Activated effector memory CD4-positive, alpha-beta T cell treated with Interleukin-2 at 50 U/mL for 16 hours (primary cell): ENCODE measurements around the gene PAX6.

Experiments
- DNase-seq: peaks from one replicate; pipeline ENCODE4 v3.0.0-alpha.2; 2020

PAX6 gene

DNA sequence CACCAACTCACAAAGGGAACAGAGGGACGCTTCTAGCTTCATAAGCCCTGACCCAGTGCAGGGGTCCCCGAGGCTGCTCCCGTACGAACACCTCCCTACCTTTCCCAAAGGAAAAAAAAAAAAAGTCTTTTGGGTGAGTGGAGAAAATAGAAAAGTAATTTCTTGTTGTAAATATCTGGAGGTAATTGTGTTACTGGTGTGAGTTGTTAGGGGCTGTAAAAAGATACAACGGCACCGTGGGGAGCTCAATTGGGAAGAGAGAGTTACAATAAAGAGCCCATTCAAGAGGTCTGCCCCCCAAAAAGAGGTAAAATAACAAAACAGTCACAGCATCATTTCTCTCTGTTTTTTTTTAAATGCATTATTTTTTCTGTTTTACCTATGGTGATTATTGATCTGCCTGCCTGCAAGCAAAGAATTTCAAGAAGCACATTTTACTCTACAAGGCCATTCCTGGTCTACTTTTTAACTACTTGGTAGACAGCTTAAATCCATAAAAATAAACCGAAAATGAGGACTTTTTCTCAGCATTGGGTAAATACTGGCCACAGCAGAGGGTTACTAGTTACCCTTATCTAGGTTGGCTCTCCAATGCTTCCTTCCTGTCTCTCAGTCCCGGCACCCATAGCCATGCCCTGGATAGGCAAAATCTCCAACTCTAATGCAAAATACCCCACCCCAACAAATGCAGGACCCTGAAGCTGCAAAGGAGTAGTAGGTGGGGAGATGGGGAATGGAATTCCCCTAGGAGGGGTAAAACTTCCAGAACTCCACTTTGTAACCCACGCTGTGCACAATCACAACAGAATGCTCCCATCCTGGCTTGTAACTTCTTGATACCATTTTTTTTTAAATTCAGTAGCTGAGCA, 3.1 kb downstream of the PAX6 start:
- no peak for DNase-seq

DNA sequence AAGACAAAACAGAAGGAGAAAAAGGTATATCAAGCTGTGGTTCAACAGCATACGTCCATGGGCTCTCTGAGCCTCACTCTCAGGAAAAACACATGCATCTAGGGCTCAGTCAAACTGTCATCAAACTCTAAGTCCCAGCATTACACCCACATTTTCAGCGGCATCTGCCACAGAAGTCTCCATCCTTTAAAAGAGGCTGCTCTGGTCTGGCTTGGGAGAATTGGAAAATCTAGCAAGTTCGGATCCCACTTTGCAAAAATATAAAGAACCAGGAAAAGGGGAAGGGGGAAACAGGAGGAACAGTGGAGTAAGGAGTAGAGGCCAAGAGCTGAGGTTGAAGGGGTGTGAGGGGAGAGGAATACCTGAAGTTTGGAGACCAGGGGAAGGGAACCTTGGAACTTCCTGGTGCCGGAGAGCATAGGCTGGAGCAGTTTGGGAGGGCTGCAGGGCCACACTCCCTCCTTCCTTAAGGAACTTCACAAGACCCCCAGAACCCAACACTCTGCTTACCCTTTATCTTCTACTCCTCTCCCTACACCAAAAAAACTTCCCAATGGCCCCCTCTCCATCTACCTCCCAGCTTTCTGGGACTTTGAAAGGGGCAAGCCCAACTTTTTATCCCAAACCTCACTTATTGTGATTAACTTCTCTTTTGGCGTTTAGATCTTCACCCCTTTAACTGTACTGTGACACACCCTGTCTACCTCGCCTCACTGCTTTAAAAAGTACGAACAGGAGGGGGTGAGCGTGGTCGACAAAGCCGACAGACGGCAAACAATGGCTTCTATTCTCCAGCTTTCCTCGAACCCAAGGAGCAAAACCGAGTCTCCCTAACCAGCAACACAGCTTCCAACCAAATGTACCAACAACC, 4.0 kb downstream of the PAX6 start:
- DNase-seq = no peak

DNA sequence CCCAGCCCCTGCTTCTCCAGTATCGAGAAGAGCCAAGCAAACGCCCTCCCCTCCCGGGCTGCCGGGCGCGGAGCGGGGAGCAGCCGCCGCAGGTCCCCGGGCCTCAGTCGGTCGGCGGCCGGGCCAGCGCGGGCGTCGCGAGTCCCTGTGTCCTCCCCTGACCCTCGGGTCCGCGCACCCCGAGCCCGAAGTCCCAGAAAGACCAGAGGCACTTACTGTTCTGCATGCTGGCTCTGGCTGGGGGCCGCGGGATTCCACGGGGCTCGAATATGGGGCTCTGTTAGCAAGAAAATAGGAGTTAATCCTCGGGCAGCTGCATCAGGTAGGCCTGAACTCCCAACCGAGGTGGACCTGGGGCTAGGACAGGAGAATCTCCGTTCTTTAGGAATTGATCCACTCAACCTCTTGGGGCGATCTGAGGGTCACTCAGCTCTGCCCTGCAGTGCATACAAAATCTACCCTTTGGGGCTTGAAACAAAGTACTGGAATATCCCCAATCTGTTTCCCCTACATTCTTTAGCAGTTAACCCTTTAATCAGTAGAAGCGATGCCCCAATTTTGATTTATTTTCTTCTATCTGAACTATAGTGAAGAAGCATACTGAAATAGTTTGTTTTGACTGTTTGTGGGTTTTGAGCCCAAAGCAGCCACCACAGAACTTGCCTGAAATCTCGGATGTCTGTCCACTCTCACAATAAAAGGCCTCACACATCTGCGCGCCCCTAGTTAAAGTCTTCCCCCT, 4.8 kb downstream of the PAX6 start:
- no peak for DNase-seq

DNA sequence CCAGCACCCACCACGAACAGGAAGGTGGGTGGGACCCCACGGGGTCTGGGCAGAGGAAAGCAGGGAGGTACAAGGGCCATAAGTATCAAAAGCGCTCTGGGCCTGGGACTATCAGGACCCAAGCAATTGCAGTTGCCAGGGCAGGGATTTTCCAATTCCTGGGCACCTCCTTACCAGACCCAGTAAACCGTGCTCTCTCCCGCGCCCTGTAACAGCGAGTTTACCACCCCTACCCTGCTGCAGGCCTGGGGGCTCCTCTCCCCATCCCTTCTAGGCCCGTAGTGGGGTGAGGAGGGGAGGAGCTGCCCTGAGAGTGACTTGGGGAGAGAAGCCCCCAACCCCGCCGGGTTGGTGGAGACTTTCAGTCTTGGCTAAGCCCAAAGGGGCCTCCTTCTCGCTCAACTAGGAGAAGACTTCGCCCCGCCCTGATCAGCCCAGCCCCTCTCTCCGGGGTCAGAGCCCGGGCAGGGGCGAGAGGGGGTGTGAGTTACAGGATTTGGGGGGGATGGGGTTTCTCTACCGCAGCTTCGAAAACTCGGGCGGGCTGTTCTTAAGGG, 5.4 kb downstream of the PAX6 start:
- DNase-seq = no peak

- no peak for DNase-seq
Observed at GRCh38 chr11:31805037-31805628, 6.0 kb downstream of the PAX6 start.

- DNase-seq = no peak
Observed at GRCh38 chr11:31804312-31805036, 6.6 kb downstream of the PAX6 start.

- DNase-seq = no peak
Observed at GRCh38 chr11:31803813-31804311, 7.3 kb downstream of the PAX6 start.

DNA sequence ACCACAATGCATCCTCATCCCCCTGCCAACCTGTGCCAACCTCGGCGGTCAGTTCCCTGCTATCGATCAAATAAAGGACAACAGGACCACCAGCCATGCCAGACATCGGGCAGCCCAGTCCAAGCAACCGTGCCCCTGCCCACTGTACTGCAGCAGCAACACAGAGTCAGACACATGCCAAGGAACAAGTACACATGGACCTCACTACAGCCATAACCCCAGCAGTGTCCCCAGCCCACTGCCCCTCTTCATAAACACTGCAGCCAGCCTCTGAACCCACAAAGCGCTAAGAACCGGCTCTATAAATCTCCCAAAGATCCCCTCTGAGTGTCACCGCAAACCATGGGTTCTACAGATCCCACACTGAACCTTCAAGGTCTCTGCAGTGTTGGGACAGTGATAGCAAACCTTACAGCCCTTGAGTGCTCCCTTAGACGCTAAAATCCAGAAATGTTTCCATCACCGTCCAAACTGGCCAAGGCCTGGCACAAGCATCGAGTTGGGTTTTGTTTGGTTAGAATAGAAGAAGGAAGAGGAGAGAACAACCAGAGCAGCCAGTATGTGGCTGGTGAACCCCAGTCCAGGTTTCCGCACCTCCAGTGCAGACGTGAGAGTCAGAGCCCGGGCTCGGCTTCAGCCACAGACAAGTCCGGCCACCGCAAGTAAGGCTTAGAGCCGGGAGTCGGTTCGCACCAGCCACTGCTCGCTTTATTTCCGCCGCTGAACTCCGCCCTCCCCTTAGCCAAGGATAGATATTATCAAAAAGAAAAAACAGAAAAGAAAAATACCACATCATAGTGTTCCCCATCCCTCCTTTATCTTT, 7.9 kb downstream of the PAX6 start:
- DNase-seq = no peak

- no peak for DNase-seq
Observed at GRCh38 chr11:31802609-31802989, 8.5 kb downstream of the PAX6 start.

- no peak for DNase-seq
Observed at GRCh38 chr11:31802000-31802551, 9.0 kb downstream of the PAX6 start.

DNA sequence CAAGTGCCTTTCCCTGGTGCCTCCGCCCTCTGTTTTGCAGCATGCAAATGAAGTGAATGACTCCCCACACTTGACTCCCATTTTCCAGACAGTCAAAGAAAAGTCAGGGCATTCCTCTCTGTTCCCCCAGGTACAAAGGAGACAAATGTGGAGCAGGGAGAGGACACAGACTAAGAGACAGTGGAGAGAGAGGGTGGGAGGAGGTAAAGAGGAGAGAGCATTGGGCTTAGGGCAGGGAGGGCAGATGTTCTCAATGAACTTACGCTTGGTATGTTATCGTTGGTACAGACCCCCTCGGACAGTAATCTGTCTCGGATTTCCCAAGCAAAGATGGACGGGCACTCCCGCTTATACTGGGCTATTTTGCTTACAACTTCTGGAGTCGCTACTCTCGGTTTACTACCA, 9.8 kb downstream of the PAX6 start:
- no peak for DNase-seq

DNA sequence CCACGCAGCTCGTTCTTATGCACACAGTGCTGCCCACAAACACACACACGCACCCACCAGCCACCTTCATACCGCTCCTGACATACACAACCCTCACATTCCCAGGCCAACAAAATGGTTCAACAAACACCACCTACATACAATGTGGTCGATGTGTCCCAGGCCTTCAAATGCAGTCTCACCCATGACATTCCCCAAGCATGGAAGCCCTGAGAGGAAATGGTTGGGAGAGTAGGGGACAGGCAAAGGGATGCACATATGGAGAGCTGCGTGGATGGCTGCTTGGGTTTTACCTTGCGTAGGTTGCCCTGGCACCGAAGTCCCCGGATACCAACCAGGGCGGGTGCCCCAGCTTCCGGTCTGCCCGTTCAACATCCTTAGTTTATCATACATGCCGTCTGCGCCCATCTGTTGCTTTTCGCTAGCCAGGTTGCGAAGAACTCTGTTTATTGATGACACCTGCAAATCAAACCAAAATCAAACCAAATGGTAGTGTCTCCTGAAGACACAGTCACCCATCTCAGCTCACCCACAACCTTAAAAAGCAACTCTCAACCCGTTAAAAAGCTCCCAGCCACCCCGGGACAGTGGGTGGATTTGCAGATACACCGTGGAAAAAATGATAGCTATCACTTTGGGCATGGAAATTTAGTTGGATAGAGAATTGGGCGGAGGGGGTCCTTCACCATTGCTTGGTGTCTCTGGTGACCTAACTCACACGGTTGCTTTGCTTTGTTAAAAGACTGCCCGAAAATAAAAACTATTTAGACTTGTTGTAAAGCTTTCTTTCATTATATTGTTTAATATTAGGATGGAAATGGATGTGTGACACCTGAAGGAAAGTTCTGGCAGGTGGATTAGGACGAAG, 10.5 kb downstream of the PAX6 start:
- DNase-seq = no peak

DNA sequence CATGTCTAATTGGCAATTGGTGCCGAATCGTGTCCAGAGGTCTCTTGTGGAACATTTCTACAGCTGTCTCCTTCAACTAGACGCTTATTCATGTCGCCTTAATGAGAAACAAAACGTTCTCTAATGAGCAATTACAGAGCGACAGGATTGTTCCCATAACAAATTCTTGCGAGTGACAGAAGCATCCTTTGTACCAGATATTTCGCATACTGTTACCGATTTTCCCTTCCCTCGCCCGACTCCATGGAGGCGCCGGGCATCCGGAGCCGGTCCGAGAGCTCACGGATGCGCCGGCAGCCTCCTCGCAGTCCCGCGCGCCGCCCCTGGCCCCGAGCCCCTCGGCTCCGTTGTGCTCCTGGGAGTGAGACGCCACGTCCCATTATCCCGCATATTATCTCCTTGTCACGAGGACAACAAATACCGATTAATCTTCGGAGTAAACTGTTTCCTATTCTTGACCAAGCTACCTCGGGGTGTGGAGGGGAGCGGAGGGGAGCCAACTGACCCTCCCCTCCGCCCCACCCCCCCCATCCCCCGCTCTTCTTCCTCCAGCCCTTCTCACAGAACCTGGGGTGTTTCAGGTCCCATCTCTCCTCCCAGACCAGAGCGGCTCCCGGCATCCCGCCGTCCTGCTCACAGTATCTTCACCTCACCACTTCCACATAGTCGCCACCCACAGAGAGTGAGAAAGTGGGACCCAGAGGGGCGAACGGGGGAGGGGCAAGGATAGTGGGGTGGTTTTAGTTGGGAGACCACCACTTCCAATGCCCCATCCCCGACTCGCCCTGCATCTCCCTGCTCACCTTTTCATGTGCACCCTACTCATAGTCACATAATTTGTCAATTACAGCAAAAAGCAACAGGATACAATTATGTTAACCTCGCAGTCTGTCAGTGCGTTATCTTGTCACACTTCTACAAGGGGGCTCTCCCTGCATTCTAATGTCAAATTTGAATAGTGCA, 11.4 kb downstream of the PAX6 start:
- DNase-seq = no peak

DNA sequence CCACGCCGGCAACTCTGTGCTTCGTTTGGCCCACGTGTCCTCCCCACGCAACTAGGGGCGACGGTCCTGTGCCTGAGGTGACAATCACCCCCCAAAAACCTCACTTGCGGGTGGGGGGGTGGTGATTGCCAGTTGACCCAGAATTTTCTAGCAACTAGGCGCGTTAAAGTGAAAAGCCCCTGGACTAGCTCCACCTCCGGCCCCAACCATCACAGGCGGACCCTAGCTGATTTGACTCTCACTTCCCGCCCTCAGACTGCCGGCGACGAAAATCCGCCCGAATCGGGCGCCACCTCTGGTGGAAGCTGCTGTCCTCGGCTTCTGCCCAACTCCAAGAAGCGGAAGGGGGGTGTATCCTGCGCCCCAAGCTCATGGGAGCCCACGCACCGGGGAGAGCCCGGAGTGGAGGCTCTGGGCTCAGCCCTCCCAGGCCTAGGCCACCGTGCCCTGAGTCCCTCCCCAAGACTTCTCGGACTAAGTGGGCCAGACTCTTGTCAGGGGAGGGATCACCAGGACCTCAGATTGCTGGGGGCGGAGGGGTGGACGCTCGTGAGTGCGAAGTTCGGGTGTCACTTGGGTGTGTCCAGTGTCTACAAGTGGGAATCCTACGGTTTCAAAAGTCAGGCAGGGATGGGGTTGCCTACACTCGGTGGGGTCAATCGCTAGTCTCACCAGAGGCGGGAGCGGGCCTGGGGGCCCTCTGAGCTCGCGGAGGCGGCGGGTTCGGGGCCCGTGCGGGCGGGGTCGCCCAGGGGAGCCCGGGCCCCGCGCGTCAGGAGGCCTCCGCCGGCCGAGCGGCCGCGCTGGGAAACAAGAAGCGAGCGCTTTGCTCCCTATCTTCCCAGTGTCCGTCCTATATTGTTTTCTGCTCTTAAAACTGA, 12.3 kb downstream of the PAX6 start:
- no peak for DNase-seq

DNA sequence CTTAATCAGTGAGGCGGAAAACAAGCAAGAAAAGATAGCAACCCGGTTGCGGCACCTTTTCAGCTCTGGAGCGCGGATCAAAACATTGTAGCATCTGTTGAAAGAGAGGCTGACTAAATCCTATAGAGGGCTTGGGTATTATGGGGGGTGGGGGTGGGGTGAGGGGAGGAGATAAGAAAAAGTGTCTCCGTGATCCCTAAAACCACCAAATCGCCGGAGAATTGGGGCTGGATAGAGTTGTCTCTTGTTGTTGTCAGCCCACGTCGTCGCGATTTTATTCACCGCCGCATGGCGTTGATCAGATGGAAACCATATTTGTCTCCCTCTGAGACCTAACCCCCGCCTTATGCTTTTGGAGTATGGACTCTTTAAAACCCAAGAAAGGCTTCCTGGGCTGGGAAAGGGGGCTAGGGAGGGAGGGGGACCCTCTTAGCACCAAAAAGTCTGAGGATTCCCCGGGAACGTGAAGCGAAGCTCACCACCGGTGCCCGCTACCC, 13.0 kb downstream of the PAX6 start:
- DNase-seq = no peak

- no peak for DNase-seq
Observed at GRCh38 chr11:31797190-31798056, 13.7 kb downstream of the PAX6 start.
